IgD-negative memory B cell (primary cell): Measurements from ENCODE around the gene MRC2. TPM values are rescaled to one million over a fixed set of nuclear protein-coding genes. Genes with fewer than 3 reads are reported as not detected.

Experiments
- H3K27ac Mint-ChIP-seq, 3 donors: one replicate each; pipeline ENCODE4 v1.8.0; 2020 to 2022; ENCODE audit warnings: mild to moderate bottlenecking in 3 of 3, mixed read lengths in 3 of 3, moderate library complexity in 1 of 3
- H3K27me3 Mint-ChIP-seq: one replicate; pipeline ENCODE4 v1.8.0; 2021; ENCODE audit warnings: mixed read lengths
- H3K36me3 Mint-ChIP-seq: one replicate; pipeline ENCODE4 v1.8.0; 2020; ENCODE audit warnings: mild to moderate bottlenecking, mixed read lengths
- H3K4me1 Mint-ChIP-seq, 3 donors: one replicate each; pipeline ENCODE4 v1.8.0; 2020 to 2022; ENCODE audit warnings: mixed read lengths in 3 of 3, mild to moderate bottlenecking in 1 of 3
- H3K4me3 Mint-ChIP-seq, 4 donors: one replicate each; pipeline ENCODE4 v1.8.0; 2020 to 2022; ENCODE audit warnings: mild to moderate bottlenecking in 4 of 4, mixed read lengths in 4 of 4, moderate library complexity in 3 of 4
- H3K9me3 Mint-ChIP-seq, 3 donors: one replicate each; pipeline ENCODE4 v1.8.0; 2020 to 2021; ENCODE audit warnings: mixed read lengths in 3 of 3, mild to moderate bottlenecking in 1 of 3
- polyA plus RNA-seq: library from polyadenylated mRNA; unstranded; fragments of 300-500 nt; fragmentation: Illumina TruSeq; gene quantifications from one replicate; pipeline ENCODE4 v1.2.3, GENCODE V29; 2021

MRC2 gene
- polyA plus RNA-seq, 1 donor from 2014 or later: 0.24 TPM

DNA sequence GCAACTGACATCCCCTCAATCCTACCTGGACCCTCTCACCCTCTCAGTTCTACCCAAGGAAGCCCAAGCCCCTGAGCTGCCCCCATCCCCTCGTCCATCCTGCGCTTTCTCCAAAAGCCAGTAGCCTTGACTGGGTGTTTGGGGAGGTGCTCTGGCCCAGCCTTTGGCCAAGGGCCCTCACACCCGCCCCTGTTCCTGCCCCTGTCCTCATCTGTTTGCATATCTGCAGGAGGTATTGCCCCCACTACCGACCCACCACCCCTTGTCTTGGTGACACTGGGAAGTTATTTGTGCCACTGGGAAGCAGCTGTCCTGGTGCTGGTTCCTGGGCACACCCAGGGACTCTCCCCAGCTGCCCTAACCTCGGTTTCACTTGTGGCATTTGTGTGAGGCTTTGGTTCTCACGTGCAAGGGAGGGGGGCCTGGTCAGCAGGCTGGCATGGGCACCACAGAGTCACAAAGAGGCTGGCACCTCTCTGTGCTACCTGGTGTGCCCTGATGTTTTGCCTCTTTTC, 75.3 kb downstream of the MRC2 start:
- peak overlapping the region in 2 of 4 donors; percentile 29 to 60 for H3K4me3 Mint-ChIP-seq
- no peaks in the 10 kb centered on the region for H3K9me3 Mint-ChIP-seq
- H3K27ac Mint-ChIP-seq: no peak overlapping the region
- H3K36me3 Mint-ChIP-seq: no peaks in the 10 kb centered on the region
- H3K27me3 Mint-ChIP-seq: peaks cover 21% of the 10 kb centered on the region
- H3K4me1 Mint-ChIP-seq: peaks cover 0 to 2% (median 0%) of the 10 kb centered on the region in 3 donors

DNA sequence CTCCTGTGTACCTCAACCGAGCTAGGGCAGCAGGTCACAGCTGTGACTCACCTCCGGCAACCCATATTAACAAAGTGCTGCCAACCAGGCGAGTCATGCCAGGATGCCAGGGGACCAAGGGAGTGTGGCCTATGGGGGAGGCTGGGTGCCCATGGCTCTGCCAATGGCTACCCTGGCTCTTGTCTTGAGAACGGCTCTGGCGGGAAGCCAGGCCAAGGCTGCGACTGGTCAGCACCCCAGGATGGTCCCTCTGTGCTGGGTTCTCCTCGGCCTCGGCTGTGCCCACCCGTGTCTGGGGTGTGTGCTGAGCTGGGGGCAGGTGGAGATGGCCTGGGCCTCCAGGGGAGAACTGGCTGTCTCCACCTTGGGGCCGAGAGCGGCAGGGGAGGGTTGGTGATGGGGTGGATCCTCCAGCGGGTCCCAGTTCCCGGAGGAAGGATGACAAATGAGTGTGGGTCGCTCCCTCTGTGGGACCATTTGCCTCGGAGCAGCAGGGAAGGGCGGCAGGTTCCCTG, 75.8 kb downstream of the MRC2 start:
- H3K4me3 Mint-ChIP-seq: peak overlapping the region; percentile 29 to 73 (median 66)
- H3K4me1 Mint-ChIP-seq: peaks cover 0 to 2% (median 0%) of the 10 kb centered on the region in 3 donors
- H3K36me3 Mint-ChIP-seq: no peaks in the 10 kb centered on the region
- H3K27ac Mint-ChIP-seq: no peak overlapping the region
- peaks cover 21% of the 10 kb centered on the region for H3K27me3 Mint-ChIP-seq
- H3K9me3 Mint-ChIP-seq: no peaks in the 10 kb centered on the region

- H3K27me3 Mint-ChIP-seq: peaks cover 21% of the 10 kb centered on the region
- H3K36me3 Mint-ChIP-seq: no peaks in the 10 kb centered on the region
- no peak overlapping the region for H3K27ac Mint-ChIP-seq
- H3K4me3 Mint-ChIP-seq: peak overlapping the region; percentile 28 to 73 (median 50)
- peaks cover 0 to 2% (median under 1%) of the 10 kb centered on the region in 3 donors for H3K4me1 Mint-ChIP-seq
- no peaks in the 10 kb centered on the region for H3K9me3 Mint-ChIP-seq
Measured at GRCh38 chr17:62703776-62704380, 76.4 kb downstream of the MRC2 start.

DNA sequence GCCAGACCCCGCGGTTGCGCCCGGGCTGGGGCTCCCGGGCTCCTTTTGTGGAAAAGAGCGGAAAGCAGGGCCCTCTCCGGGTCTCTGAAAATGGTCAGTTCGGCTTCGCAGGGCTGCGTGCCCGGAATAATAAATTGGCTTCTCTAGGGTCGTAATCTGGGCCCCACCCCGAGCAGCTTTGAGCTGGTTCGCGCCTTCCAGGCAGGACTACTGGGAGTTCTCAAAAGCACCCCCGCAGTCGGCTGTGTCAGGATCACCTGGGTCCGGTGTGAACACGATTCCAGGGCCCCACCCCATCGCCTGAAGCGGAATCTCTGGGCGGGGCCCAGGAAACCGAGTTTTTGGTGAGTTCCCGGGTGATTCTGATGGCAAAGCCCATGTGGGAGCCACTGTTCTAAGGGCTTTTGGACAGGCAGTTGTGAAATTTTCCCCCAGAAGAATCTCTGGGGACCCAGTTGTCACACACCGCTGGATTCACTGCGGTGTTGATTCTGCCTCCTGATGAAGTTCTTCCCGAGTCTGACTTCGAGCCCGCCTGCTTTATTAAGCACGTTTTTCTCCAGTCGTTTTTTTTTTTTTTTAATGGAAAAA, 77.0 kb downstream of the MRC2 start:
- Mint-ChIP-seq H3K9me3 (no peaks in the 10 kb centered on the region), H3K4me3 (peak overlapping the region; percentile 81 to 93 (median 88)), H3K27me3 (peaks cover 20% of the 10 kb centered on the region), H3K36me3 (no peaks in the 10 kb centered on the region), H3K27ac (no peak overlapping the region), H3K4me1 (peaks cover 0 to 2% (median 2%) of the 10 kb centered on the region in 3 donors)

- Mint-ChIP-seq H3K27me3 (peaks cover 18% of the 10 kb centered on the region), H3K36me3 (no peaks in the 10 kb centered on the region), H3K4me3 (peak overlapping the region; percentile 31 to 93 (median 84)), H3K9me3 (no peaks in the 10 kb centered on the region), H3K27ac (peak overlapping the region in 1 of 3 donors; percentile 57), H3K4me1 (peaks cover 0 to 2% (median 2%) of the 10 kb centered on the region in 3 donors)
Measured at GRCh38 chr17:62705156-62705777, 77.8 kb downstream of the MRC2 start.

DNA sequence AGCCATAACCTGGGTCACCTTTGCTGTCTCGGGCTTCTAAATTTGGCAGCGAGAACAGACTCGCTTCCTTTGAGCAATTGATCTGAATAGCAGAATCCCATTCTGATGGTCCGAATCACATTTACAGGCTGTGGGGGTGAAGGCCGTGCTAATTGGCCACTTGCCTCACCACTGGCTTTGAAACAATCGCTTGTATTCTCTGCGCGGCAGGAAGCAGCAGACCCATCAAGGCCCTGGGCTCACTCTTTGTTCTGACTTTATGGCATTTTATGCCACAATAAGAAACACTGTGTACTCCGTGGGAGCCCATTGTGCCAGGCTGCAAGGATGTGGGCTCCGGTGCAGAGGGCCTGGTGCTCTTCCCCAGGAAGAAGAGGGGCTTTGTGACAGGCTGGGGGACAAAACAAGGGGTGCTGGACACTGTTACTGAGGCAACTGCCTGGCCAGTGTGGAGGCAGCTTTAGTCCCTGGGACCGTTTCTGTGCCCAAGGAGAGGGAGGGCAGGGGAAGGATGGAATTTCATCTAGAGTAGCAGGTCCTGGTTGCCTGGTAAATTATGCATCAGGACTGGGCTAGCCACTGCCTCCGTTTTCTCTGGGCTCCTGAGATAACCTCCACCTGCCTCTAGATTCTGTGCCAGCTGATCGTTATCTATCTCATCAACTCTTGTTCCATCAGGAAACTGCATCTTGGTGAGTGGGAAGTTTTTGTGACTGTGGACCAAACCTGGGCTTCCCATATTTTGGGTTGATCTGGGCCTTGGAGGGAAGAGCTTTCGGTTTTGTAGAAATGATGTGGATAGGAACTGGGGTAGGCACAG, 78.5 kb downstream of the MRC2 start:
- Mint-ChIP-seq H3K36me3 (no peaks in the 10 kb centered on the region), H3K27me3 (peaks cover 18% of the 10 kb centered on the region), H3K9me3 (no peaks in the 10 kb centered on the region), H3K27ac (peak overlapping the region in 1 of 3 donors; percentile 57), H3K4me3 (peak overlapping the region; percentile 17 to 86 (median 46)), H3K4me1 (peaks cover 0 to 2% (median 2%) of the 10 kb centered on the region in 3 donors)

- Mint-ChIP-seq H3K36me3 (no peaks in the 10 kb centered on the region), H3K9me3 (no peaks in the 10 kb centered on the region), H3K4me1 (peaks cover 0 to 2% (median 2%) of the 10 kb centered on the region in 3 donors), H3K27ac (peak overlapping the region in 1 of 3 donors; percentile 48), H3K27me3 (peaks cover 16% of the 10 kb centered on the region), H3K4me3 (peak overlapping the region in 2 of 4 donors; percentile 72 to 86)
Measured at GRCh38 chr17:62706598-62707424, 79.3 kb downstream of the MRC2 start.

DNA sequence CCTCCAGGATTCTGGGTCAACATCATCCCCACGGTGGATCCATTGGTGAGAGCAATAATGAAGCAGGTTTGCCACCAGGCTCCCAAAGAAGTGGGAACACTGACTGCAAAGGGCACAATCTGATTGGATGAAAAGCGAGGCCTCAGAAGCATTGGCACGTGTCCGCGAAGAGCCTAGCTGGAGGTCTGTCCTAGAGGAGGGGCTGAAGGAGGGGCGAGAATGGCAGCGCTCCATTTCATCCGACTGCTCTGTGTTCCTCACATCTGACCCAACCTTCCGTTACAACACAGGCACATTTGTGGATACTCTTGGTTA, 79.9 kb downstream of the MRC2 start:
- H3K4me1 Mint-ChIP-seq: peaks cover 0 to 2% (median 2%) of the 10 kb centered on the region in 3 donors
- H3K27ac Mint-ChIP-seq: peak overlapping the region in 1 of 3 donors; percentile 48
- no peaks in the 10 kb centered on the region for H3K36me3 Mint-ChIP-seq
- peak overlapping the region in 2 of 4 donors; percentile 33 to 57 for H3K4me3 Mint-ChIP-seq
- H3K27me3 Mint-ChIP-seq: peaks cover 16% of the 10 kb centered on the region
- H3K9me3 Mint-ChIP-seq: no peaks in the 10 kb centered on the region

- H3K36me3 Mint-ChIP-seq: no peaks in the 10 kb centered on the region
- H3K4me1 Mint-ChIP-seq: peaks cover 0 to 2% (median 2%) of the 10 kb centered on the region in 3 donors
Measured at GRCh38 chr17:62708587-62708986, 81.1 kb downstream of the MRC2 start.

DNA sequence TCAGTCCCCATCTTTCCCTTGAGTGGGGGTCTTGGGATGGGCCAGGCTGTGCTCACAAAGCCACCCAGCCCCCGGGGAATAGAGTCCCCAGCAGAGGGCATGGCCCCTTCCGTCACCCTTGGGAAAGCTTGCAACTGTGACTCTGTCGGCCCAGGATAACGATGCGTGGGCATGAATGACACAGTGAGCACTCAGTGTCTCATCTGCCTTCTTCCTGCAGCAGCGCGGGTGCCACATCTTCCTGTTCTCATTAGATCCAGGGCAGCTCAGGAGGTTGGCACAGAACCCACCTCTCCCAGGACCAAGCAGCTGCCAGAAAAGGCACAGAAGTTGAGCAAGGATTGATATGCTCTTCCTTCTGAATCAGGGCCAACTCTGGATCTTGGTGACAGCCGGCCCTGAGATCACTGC, 84.7 kb downstream of the MRC2 start:
- Mint-ChIP-seq H3K4me1 (peaks cover 0 to 2% (median 0%) of the 10 kb centered on the region in 3 donors), H3K36me3 (no peaks in the 10 kb centered on the region), H3K27me3 (peaks cover 3% of the 10 kb centered on the region), H3K9me3 (no peaks in the 10 kb centered on the region), H3K27ac (no peak overlapping the region), H3K4me3 (no peak overlapping the region)

More at GRCh38 chr17:62708587-62708986, 81.1 kb downstream of the MRC2 start:
- Mint-ChIP-seq H3K4me3 (no peak overlapping the region), H3K27me3 (peaks cover 16% of the 10 kb centered on the region), H3K9me3 (no peaks in the 10 kb centered on the region), H3K27ac (no peak overlapping the region)

DNA sequence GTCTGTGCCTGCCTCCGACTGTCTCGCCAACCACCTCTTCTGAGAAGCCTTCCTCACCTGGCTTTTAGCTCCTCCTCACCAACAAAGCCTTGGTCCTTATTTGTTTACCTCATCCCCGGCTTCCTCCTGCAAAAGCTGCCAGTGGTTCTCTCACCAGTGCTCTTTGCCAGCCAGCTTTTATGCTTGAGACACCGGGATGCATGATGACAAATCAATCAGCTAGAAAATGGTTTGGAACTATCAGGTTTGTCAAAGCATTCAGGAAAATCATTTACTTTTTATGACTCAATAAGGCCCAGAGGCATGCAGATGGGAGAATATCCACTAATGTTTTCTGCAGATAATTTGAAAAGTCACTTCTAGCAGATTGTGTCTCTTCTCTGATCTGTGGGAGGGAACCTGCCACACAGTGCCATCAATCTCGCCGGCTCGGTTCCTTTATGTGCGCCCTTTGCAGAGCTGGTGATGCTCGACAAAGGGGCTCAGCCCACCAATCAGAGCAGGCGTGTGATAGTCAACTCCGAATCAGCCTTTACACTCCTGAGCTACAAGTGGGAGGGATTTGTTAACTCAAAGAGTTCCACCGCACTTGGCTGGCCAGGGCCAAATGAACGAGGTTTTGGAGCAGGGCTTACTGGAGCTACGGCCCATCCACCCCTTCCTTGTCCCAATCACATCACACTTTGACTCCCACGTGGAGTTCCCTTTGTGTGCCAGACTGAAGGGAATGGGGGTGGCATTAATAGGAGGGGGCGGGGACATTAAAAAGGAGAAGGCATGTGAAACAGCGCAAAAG, 85.8 kb downstream of the MRC2 start:
- Mint-ChIP-seq H3K9me3 (no peaks in the 10 kb centered on the region), H3K4me1 (peaks cover 0 to 2% (median 0%) of the 10 kb centered on the region in 3 donors), H3K27ac (peak overlapping the region in 1 of 3 donors; percentile 52), H3K4me3 (peak overlapping the region in 1 of 4 donors; percentile 12), H3K27me3 (peaks cover 2% of the 10 kb centered on the region), H3K36me3 (no peaks in the 10 kb centered on the region)

GRCh38 chr17:62714016-62714777, 86.7 kb downstream of the MRC2 start:
- Mint-ChIP-seq H3K27ac (no peak overlapping the region), H3K4me1 (no peaks in the 10 kb centered on the region), H3K4me3 (no peak overlapping the region), H3K27me3 (peaks cover 4% of the 10 kb centered on the region), H3K9me3 (peaks cover 0 to 2% (median 0%) of the 10 kb centered on the region in 3 donors), H3K36me3 (no peaks in the 10 kb centered on the region)
